GM21528 (cell line): ENCODE results near the gene POLR2F.
"Not testable (repeated sequence)": the region's sequence is repeated elsewhere in the genome, so short reads cannot be mapped to it uniquely, and the experiment has no call there.

ENCODE experiments used
- ATAC-seq: cut with Tn5 transposase; IDR thresholded peaks from one replicate; pipeline ENCODE4 v1.9.1; 2021; ENCODE audit warnings: mild to moderate bottlenecking, moderate library complexity; ENCODE audit not compliant: unreplicated experiment, low FRiP score

Gene POLR2F

GRCh38 chr22:37924386-37925065, 29.0 kb upstream of the POLR2F start:
- no peak for ATAC-seq

- no peak for ATAC-seq
Observed at GRCh38 chr22:37925330-37925729, 28.2 kb upstream of the POLR2F start.

GRCh38 chr22:37925767-37926166, 27.7 kb upstream of the POLR2F start:
- no peak for ATAC-seq

GRCh38 chr22:37926358-37926757, 27.1 kb upstream of the POLR2F start:
- no peak for ATAC-seq

- ATAC-seq: no peak
Observed at GRCh38 chr22:37926771-37927636, 26.5 kb upstream of the POLR2F start.

GRCh38 chr22:37927637-37927936, 25.9 kb upstream of the POLR2F start:
- no peak for ATAC-seq

GRCh38 chr22:37929390-37929789, 24.1 kb upstream of the POLR2F start:
- no peak for ATAC-seq

GRCh38 chr22:37930270-37930951, 23.1 kb upstream of the POLR2F start:
- no peak for ATAC-seq

GRCh38 chr22:37930952-37931440, 22.5 kb upstream of the POLR2F start:
- ATAC-seq: no peak

GRCh38 chr22:37931893-37932389, 21.6 kb upstream of the POLR2F start:
- ATAC-seq: no peak

- no peak for ATAC-seq
Observed at GRCh38 chr22:37932401-37932800, 21.1 kb upstream of the POLR2F start.

GRCh38 chr22:37932821-37933578, 20.5 kb upstream of the POLR2F start:
- no peak for ATAC-seq

GRCh38 chr22:37933711-37934376, 19.7 kb upstream of the POLR2F start:
- no peak for ATAC-seq

- no peak for ATAC-seq
Observed at GRCh38 chr22:37940698-37941376, 12.7 kb upstream of the POLR2F start.

GRCh38 chr22:37942133-37942532, 11.4 kb upstream of the POLR2F start:
- ATAC-seq: no peak

- no peak for ATAC-seq
Observed at GRCh38 chr22:37943136-37943824, 10.2 kb upstream of the POLR2F start.

- no peak for ATAC-seq
Observed at GRCh38 chr22:37943825-37944198, 9.7 kb upstream of the POLR2F start.

GRCh38 chr22:37944423-37944822, 9.1 kb upstream of the POLR2F start:
- ATAC-seq: not testable (repeated sequence)
